ENCODE results near the gene TEX54. TPM values are rescaled to one million over a fixed set of nuclear protein-coding genes. Genes with fewer than 3 reads are reported as not detected.

Gene TEX54
- total and polyA plus RNA-seq, 2 of the 13 experiments (the other 11 are each of a cell fraction or from before 2014, with no cell fraction given): not detected

- no peak; a peak in 1 of 4 replicates for TF ChIP-seq REST (IDR thresholded peaks at IDR 0.05; ENCODE audit: borderline replicate concordance in 1 of 2, low read depth in 1 of 2, low read length in 2 of 2)
- TF ChIP-seq KDM2A (CRISPR knock-in tag; IDR thresholded peaks at IDR 0.05; ENCODE audit: borderline replicate concordance, low read depth): peak; percentile 88
- peak; percentile 12 for TF ChIP-seq E2F5 (CRISPR knock-in tag; conservative IDR thresholded peaks at IDR 0.05)
- TF ChIP-seq ZNF501 (CRISPR knock-in tag; IDR thresholded peaks at IDR 0.05): peak; percentile 92
- TF ChIP-seq KLF9 (CRISPR knock-in tag; IDR thresholded peaks at IDR 0.05; ENCODE audit: low read depth): no peak
- TF ChIP-seq ZC3H13 (CRISPR knock-in tag; IDR thresholded peaks at IDR 0.05): peak; percentile 84; the same call in 1 of the 2 replicates
- TF ChIP-seq SOX6 (IDR thresholded peaks at IDR 0.05): no peak
- TF ChIP-seq SOX6 (CRISPR knock-in tag; IDR thresholded peaks at IDR 0.05): peak; percentile 55
- TF ChIP-seq ZNF567 (CRISPR knock-in tag; IDR thresholded peaks at IDR 0.05; ENCODE audit: borderline replicate concordance): no peak
- peak; percentile 81; the same call in 1 of the 2 replicates for TF ChIP-seq ZNF30 (CRISPR knock-in tag; IDR thresholded peaks at IDR 0.05)
- peak; percentile 79 for TF ChIP-seq PHF21A (CRISPR knock-in tag; IDR thresholded peaks at IDR 0.05)
- no peak; the same call in 1 of the 2 replicates for TF ChIP-seq ZNF160 (CRISPR knock-in tag; IDR thresholded peaks at IDR 0.05)
- no peak for TF ChIP-seq FOXK2 (IDR thresholded peaks at IDR 0.05)
- TF ChIP-seq ZSCAN30 (CRISPR knock-in tag; IDR thresholded peaks at IDR 0.05): peak; percentile 30; the same call in 1 of the 2 replicates
- peak; percentile 65; the same call in 1 of the 2 replicates for TF ChIP-seq SRY (CRISPR knock-in tag; IDR thresholded peaks at IDR 0.05)
- no peak for TF ChIP-seq DPF2 (CRISPR knock-in tag; IDR thresholded peaks at IDR 0.05; ENCODE audit: borderline replicate concordance, low read depth)
- peak; percentile 66; the same call in 1 of the 2 replicates for TF ChIP-seq ZNF280D (CRISPR knock-in tag; IDR thresholded peaks at IDR 0.05)
- TF ChIP-seq ZNF552 (CRISPR knock-in tag; IDR thresholded peaks at IDR 0.05; ENCODE audit: borderline replicate concordance): no peak
- TF ChIP-seq ATF3 (CRISPR knock-in tag; IDR thresholded peaks at IDR 0.05): 0 out of 2 replicates have a peak, but pooled peaks have one; percentile 7
- TF ChIP-seq STAT5B (CRISPR knock-in tag; IDR thresholded peaks at IDR 0.05): no peak
- TF ChIP-seq ZNF460 (CRISPR knock-in tag; IDR thresholded peaks at IDR 0.05; ENCODE audit: borderline replicate concordance): no peak
- TF ChIP-seq FOXA1 (IDR thresholded peaks at IDR 0.05): no peak
- no peak; the same call in 1 of the 2 replicates for TF ChIP-seq FOXA1 (CRISPR knock-in tag; IDR thresholded peaks at IDR 0.05)
Observed at GRCh38 chr11:62880803-62881578, 48.4 kb upstream of the TEX54 start, which contains the start of gene SLC3A2 (continued).
